NCI-H2196 (cell line): ENCODE results near the gene CLOCK.

ENCODE experiments used
- DNase-seq: peaks from one replicate; lab custom pipeline; 2025; ENCODE audit not compliant: unreplicated experiment; lab: John Stamatoyannopoulos, UW

Gene CLOCK

GRCh38 chr4:55431710-55432336 is 114.9 kb downstream of the CLOCK start:
- DNase-seq = no peak

DNA sequence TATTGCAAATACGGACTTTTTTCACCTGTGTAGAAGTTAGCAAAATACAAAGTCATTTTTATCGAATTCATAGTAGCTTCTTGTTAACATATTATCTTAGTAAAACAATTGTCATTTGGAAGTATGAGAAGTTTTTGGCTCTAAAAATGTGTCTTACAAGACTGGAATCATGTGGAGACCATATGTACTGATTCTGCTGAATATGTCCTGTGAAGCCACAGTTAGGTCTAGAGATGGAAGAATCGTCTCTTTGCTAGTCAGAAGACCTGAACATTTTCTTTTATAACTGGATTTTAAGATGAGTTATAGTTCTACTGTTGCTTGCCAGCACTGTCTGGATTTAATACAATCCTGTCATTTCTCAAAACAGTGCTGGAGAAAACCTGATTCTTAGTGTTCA is 121.9 kb downstream of the CLOCK start:
- no peak for DNase-seq

DNA sequence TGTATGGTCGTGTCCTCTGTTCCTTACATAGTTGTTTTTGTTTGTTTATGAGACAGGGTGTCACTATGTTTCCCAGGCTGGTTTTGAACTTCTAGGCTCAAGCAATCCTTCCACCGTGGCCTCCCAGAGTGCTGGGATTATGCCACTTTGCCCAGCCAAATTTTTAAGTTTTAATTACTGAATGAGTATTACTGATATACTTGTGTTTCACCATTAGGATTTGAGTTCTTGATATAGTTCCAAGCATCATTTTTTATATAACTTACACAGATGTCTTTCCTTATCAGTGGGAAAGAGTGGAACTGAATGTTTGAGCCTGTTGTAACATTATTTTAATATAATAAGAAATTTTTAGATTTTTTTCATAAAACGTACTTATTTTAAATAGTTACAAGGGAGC is 130.5 kb downstream of the CLOCK start:
- no peak for DNase-seq

GRCh38 chr4:55411621-55412020 is 135.1 kb downstream of the CLOCK start:
- DNase-seq = no peak

GRCh38 chr4:55410431-55410830 is 136.3 kb downstream of the CLOCK start:
- no peak for DNase-seq

DNA sequence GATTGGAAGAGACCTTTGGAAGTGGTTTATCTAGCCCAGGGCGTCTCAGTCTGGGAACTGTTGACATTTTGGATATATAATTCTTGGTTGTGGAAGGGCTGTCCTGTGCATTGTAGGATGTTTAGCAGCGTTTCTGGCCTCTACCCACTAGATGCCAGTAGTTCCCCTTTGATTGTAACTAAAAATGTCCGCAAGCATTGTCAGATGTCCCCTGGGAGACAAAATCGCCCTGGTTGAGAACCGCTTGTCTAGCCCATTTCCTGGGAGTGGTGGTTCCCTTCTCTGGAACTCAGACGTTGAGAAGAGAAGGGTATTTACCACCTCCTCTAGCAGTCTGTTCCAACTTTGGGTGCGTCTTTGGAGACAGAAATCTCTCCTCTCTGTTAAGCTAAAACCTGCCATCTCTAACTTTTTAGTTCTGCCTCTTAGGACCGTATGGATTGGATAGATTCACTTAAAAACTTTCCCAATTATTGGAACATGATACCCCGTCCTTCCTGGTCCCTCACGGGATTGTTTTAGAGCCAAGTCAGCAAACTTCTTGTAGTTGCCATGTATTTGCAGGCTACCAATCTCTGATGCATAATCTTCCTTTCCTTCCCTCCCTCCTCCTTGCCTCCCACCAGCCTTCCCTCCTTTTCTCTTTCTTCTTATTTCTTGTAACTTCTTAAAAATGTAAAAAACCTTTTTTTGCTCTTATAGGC is 137.1 kb downstream of the CLOCK start:
- no peak for DNase-seq

DNA sequence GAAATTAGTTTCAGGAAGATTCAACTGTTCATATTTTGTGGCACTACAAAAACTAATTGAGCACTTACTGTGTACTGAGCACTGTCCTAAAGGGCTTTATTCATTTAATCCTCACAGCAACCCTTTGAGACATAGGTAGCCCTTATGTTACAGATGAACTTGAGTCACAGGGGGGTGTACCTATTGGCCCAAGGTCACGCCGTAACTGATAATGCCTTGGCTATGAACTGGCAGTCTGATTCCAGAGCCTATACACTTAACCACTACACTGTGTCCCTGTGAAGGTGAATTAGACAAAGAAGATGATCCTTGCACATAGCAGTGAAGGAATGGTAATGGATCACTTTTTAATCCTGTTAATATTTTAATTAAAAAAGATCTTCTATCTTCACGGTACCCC is 138.9 kb downstream of the CLOCK start:
- no peak for DNase-seq

- DNase-seq = no peak
Observed at GRCh38 chr4:55407119-55407518, 139.6 kb downstream of the CLOCK start.

- DNase-seq = no peak
Observed at GRCh38 chr4:55406545-55406944, 140.2 kb downstream of the CLOCK start.

DNA sequence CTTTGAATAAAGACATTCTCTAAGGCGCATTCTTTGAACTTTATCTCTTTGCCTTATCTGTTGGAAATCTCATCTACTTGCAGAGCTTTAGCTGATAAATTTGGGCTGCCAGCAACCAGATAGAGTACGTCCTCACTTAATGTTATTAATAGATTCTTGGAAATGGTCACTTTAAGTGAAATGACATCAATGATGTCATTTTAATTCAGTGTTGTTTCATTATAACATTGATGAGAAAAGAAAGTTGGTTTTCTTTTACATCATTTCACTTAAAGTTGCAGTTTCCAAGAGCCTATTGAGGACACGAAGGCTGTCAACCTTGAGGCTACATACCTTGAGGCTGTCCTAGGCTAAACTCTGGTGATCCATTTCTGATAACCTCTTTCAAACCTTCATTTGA is 141.6 kb downstream of the CLOCK start:
- no peak for DNase-seq

DNA sequence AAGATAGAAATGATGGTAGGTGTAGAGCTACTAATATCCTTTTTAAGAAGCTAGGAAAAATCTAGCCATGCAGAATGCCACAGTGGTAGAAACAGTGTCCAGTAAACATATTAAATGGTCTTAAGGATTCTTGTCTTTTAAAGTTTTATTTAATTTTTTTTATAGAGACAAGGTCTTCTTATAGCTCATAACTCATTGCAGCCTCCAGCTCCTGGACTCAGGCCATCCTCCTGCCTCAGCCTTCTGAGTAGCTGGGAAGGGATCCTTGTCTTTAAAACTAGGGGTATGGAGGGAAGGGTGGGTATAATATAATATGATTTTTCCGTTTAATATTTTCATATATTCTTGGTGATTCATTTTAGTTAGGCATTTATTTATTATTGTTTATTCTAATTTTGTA is 147.1 kb downstream of the CLOCK start:
- DNase-seq = no peak

GRCh38 chr4:55398966-55399365 is 147.7 kb downstream of the CLOCK start:
- DNase-seq = no peak

- DNase-seq = no peak
Observed at GRCh38 chr4:55398461-55398860, 148.2 kb downstream of the CLOCK start.

- DNase-seq = no peak
Observed at GRCh38 chr4:55397520-55398321, 149.0 kb downstream of the CLOCK start.

DNA sequence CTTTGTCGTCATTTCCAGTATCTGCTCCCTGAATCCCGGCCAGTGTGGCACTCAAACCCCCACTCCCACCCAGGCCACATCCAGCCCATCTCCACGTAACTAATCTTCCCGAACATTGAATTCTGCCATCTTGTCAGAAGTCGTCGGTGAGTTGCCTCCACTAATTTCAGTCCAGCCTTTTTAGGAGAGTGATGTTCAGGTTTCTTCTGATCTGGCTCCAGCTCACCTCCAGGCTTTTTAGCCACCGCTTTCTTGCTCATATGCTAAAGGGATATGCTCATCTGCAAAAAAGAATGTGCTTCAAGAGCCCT is 149.6 kb downstream of the CLOCK start:
- no peak for DNase-seq

DNA sequence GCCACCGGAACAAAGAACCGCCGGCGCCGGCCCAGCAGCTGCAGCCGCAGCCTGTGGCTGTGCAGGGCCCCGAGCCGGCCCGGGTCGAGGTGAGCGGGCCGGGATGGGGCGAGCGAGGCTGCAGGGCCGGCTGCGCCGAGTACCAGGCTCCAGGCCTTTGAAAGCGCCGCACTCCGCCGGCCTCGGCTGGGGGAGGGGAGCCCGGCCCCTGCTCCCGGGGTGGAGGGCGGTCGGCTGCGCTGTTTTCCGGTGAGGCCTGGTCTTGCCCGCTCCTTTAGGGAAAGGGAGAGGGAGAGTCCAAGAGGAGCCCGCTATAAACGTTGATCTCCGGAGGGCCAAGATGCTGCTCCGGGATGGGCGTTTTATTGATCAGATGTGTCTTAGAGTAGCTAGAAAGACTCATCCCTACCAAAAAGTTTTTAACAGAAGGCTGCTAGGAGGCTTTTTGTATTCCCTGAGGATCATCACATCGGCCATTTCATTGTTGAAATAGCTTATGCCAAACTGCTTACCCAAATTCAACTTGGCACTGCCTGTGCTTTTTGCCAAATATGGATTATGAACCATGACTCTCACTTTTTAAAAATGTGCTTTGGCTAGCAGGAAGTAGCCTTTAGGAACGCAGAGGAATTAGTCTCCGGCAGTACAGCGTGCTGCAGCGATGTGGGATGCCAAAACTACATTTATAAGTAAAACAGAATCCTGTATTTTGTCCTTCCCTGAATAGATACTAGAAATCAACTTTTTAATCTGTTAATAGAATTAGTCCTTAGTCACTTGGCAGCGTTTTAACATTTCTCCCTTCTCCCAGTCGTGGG is 150.2 kb downstream of the CLOCK start:
- DNase-seq = no peak

DNA sequence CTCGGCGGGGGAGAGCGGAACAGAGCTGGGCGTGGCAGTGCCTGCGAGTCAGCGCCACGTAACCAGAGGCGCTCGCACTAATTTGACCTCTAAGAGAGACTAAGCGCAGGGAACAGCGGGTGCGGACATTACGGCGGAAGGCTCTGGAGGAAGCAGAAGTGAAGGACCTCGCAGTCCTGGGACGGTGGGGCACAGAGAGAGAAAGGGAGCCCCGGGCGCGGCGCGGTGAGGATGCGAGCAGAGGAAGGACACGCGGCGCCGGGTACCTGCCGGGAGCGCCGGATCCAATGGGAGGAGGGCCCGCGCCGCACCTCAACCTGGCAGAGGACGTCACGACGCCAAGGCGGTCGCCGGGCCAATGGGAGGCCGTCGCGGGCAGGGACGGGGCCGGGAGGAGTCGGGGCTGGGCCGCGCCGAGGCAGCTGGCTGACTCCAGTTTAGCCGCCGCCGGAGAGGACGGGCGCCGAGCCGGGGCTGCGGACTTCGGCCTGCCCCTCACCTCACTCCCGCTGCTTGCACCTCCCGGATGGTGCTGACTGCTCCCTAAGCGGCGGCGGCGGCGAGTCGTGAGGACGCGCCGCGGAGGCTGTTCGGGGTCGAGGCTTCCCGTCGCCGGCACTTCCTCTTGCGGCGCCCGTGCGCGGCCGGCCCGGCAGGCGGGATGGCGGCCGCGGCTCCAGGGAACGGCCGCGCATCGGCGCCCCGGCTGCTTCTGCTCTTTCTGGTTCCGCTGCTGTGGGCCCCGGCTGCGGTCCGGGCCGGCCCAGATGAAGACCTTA is 151.0 kb downstream of the CLOCK start, which contains the start of gene TMEM165:
TSS of gene TMEM165 (plus strand) at position 429 of the 779 bp plus-strand sequence. CDS start at position 662, 233 bp downstream.
- peak; percentile 60 for DNase-seq

DNA sequence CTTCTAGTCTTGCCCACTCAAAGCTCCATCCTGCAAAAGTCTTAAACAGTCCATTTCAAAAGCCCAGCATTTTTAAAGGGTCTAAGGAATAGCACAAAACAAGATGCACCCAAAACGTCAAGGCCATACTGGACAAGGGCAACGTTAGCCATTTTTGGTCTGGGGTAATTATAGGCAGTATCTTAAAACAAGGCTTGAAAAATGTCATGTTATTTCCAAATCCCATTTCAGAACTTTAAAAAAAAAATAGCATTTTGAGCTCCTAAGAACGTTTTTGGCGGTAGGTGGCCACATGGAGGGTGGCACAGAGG is 151.5 kb downstream of the CLOCK start:
- DNase-seq = no peak

DNA sequence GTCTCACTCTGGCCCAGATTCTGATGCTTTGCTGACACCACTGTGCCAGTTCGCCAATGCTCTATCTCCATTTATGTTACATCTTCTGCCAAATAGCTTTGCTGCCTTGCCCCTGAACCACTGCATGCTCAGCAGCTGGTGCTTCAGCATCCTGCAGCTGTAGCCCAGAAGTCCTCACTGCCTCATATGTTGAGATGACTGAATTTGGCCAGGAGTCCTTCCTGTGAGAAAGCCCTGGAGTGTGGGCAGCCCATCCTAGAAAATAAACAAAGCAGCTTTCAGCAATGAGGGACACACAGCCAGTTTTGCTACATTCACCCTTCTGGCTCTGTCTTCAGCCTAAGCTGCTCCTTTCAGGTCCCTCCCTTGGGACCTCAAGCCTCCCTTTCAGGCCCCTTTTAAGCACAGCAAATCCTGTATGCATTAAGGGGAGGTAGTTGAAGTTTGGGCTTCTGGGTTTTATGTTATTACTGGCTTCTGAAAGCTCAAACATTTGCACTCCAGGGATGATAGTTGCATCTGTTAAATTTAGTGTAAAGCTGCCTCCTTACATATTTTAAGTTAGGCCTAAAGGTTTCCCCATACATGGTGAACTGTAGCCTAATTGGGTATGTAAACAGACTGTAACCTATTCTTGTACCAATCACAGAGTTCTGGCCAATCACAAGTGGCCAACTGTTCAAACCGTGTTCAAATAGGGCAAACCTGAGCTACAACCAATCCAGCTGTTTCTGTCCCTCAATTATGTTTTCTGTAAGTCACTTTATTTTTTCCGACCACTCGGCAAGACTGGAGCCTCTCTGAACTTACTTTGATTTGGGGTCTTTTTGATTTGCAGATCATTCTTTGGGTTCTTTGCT is 153.0 kb downstream of the CLOCK start:
- no peak for DNase-seq

DNA sequence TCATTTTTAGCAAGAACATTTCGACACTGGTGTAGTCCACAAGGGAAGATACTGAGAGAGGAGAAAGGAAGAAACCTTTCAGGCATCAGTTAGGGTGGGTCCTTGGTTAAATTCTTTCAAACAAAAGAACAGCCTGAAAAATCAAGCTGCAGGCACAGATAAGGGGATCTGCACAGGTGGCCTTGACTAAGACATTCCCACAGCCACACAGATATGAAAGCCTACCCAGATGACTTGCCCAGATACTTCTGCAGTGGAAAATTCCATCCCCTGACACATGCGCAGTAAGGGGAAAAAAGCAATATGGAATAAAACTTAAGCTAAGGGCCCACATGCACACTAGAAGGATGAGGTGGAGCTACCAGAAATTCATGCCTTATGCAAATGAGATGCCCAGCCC is 159.9 kb downstream of the CLOCK start:
- DNase-seq = no peak
